ENCODE results near the gene CCDC71. TPM values are rescaled to one million over a fixed set of nuclear protein-coding genes. Genes with fewer than 3 reads are reported as not detected.

The CCDC71 gene
- total and polyA plus RNA-seq, 12 donors = 13.4 to 46.4 (median 29.0) TPM

DNA sequence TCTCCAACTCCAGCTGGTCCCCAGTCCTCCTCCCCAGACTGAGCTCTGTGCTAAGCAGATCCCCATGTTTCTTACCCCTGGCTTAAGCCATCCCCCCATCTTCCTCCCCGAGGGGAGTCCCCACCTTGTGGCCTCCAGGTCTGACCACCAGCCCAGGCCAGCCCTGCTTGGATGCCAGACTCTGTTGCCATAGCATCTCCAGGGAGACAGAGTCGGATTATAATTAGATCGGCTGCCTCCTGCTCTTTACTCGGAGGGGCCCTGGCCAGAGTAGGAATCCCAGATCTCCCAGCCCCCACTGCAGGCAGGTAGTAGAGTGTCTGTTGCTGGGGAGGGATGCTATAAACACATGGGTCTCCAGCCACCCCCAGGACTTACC lies 7.7 kb upstream of the CCDC71 start:
- WGBS, 4 donors = 22 to 32% (median 24%) methylated on average over 2 to 4 of the region's 4 CpGs
- H3K27ac ChIP-seq = peak overlapping the region in 4 of 5 donors; percentile 18 to 93 (median 90)
- peaks cover 0 to 34% of the 10 kb centered on the region in 2 donors for H3K36me3 ChIP-seq (replicated peaks in 1 of 2)
- intact Hi-C loops (cut with DNase I) = loop anchor here (5.0 kb wide), 1 partner anchor 104 kb away; the partner anchor contains the start of gene C3orf62 (in 2 of the 2)
- no peaks in the 10 kb centered on the region for H3K27me3 ChIP-seq
- TF ChIP-seq POLR2A (IDR thresholded peaks at IDR 0.05) = no peak
- TF ChIP-seq, protein P1, sequence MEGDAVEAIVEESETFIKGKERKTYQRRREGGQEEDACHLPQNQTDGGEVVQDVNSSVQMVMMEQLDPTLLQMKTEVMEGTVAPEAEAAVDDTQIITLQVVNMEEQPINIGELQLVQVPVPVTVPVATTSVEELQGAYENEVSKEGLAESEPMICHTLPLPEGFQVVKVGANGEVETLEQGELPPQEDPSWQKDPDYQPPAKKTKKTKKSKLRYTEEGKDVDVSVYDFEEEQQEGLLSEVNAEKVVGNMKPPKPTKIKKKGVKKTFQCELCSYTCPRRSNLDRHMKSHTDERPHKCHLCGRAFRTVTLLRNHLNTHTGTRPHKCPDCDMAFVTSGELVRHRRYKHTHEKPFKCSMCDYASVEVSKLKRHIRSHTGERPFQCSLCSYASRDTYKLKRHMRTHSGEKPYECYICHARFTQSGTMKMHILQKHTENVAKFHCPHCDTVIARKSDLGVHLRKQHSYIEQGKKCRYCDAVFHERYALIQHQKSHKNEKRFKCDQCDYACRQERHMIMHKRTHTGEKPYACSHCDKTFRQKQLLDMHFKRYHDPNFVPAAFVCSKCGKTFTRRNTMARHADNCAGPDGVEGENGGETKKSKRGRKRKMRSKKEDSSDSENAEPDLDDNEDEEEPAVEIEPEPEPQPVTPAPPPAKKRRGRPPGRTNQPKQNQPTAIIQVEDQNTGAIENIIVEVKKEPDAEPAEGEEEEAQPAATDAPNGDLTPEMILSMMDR (IDR thresholded peaks at IDR 0.05) = no peak
- DNase-seq = peak in 3 of 7 donors; percentile 38 to 70 (median 43)
- H3K4me3 ChIP-seq = peak overlapping the region in 2 of 4 donors; percentile 59 to 63
- no peaks in the 10 kb centered on the region for H3K9me3 ChIP-seq (replicated peaks in 1 of 3)
- peaks cover 39 to 51% of the 10 kb centered on the region in 2 donors for H3K4me1 ChIP-seq (replicated peaks in 1 of 2)

DNA sequence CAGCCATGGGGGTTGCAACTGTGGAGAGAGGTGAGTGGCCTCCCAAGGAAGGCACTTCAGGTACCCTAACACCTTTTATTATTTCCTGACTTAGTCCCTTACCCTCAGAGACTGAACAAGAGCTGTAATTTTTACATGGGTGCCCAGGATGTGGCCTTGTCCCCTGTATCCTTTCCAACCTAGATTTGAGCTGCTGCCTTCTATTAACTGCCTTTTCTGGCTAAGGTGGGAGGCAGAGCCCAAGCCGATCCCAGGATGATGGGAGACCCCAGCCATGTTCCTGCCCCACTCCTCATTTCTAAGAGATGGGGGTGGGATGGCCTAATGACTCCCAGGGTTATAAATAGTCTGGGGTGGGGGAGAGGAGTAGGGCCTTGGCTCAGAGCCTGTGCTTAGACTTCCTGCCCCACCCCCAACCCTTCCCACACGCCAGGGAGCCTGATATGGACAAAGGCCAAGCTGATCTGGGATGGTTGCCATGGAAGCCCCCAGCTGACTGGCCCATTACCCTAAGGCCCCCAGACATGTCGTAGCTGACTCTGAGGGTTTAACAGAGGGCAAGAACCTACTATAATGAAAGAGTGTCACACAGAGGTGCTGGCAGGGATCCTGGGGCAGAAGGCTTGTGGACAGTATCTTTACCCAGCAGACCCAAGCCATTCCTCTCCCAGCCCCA lies 7.1 kb upstream of the CCDC71 start:
- H3K4me1 ChIP-seq (replicated peaks in 1 of 2) = peaks cover 39 to 51% of the 10 kb centered on the region in 2 donors
- peak overlapping the region in 4 of 5 donors; percentile 89 to 93 (median 90) for H3K27ac ChIP-seq
- WGBS, 4 donors = 9 to 15% (median 10%) methylated on average over 1 to 3 of the region's 3 CpGs

GRCh38 chr3:49172551-49173041 lies 6.5 kb upstream of the CCDC71 start:
- H3K27me3 ChIP-seq = no peaks in the 10 kb centered on the region
- H3K9me3 ChIP-seq (replicated peaks in 1 of 3) = no peaks in the 10 kb centered on the region
- no peak for TF ChIP-seq POLR2A (IDR thresholded peaks at IDR 0.05)
- TF ChIP-seq, protein P1 (IDR thresholded peaks at IDR 0.05) = no peak
- DNase-seq = peak in 3 of 7 donors; percentile 44 to 66 (median 46)
- peaks cover 39 to 51% of the 10 kb centered on the region in 2 donors for H3K4me1 ChIP-seq (replicated peaks in 1 of 2)
- WGBS, 4 donors = 13 to 33% (median 16%) methylated on average over 3 to 7 of the region's 7 CpGs
- intact Hi-C loops (cut with DNase I) = loop anchor here (5.0 kb wide), 1 partner anchor 105 kb away; the partner anchor contains the start of gene C3orf62 (in 2 of the 2)
- peaks cover 0 to 34% of the 10 kb centered on the region in 2 donors for H3K36me3 ChIP-seq (replicated peaks in 1 of 2)
- H3K4me3 ChIP-seq = peak overlapping the region in 3 of 4 donors; percentile 54 to 63 (median 59)
- H3K27ac ChIP-seq = peak overlapping the region; percentile 49 to 93 (median 89)

More for the DNA sequence above, 7.1 kb upstream of the CCDC71 start:
- Histone ChIP-seq H3K36me3 (replicated peaks in 1 of 2) (peaks cover 0 to 34% of the 10 kb centered on the region in 2 donors), H3K9me3 (replicated peaks in 1 of 3) (no peaks in the 10 kb centered on the region), H3K27me3 (no peaks in the 10 kb centered on the region), H3K4me3 (peak overlapping the region in 3 of 4 donors; percentile 54 to 63 (median 59))
- intact Hi-C loops (cut with DNase I) = loop anchor here (5.0 kb wide), 1 partner anchor 104 kb away; the partner anchor contains the start of gene C3orf62 (in 2 of the 2)
- TF ChIP-seq, protein P1 (IDR thresholded peaks at IDR 0.05) = no peak
- peak in 1 of 2 donors; percentile 27 for TF ChIP-seq POLR2A (IDR thresholded peaks at IDR 0.05)
- peak; percentile 67 to 90 (median 79) for DNase-seq

DNA sequence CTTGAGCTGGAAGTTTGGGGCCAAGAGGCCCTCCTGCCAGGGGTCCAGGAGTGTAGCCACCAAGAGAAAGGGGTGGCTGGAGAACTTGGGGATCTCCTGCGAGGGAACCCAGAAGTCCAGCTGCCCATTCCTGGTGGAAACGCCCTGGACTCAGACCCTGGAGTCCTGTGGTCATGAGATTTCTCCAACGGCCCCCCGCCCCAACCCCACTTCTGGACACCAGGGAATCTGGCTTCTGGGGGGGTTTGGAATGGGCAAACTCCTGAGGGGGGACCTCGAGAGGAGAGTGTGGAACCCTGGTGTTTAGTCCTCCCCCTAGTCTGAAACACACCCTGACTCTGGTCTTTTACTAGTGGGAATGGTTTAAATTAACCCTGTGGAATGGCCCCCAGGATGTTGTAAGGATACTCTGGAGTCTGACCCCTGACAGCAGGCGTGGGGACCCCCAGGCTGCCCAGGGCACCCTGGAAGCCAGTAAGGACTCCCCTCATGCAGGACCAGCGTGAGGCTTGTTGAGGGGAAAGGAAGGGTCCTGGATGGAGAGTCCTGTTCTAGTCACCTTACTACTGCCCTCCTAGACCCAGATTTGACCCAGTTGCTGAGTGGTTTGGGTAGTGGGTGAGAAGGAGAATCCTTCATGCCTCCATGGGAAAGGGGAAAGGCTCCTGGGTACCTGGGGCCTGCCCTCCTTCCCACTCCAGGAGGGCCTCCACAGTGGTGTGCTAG lies 5.8 kb upstream of the CCDC71 start:
- intact Hi-C loops (cut with DNase I) = loop anchor here (5.0 kb wide), 1 partner anchor 105 kb away; the partner anchor contains the start of gene C3orf62 (in 2 of the 2)
- Histone ChIP-seq H3K9me3 (replicated peaks in 1 of 3) (no peaks in the 10 kb centered on the region), H3K36me3 (replicated peaks in 1 of 2) (peaks cover 0 to 34% of the 10 kb centered on the region in 2 donors), H3K4me3 (peak overlapping the region; percentile 54 to 87 (median 61)), H3K4me1 (replicated peaks in 1 of 2) (peaks cover 39 to 51% of the 10 kb centered on the region in 2 donors), H3K27ac (peak overlapping the region; percentile 49 to 93 (median 89)), H3K27me3 (no peaks in the 10 kb centered on the region)
- no peak for DNase-seq
- WGBS, 4 donors = 0 to 17% (median 6%) methylated on average over 2 to 7 of the region's 7 CpGs
- no peak for TF ChIP-seq POLR2A (IDR thresholded peaks at IDR 0.05)
- TF ChIP-seq, protein P1 (IDR thresholded peaks at IDR 0.05) = no peak

Data from adrenal gland (tissue), 12 donors.